CD4-positive, alpha-beta T cell treated with Interleukin-2 at 100 ng/mL for 4 hours (primary cell): ENCODE measurements around the gene NANOS2.

Experiments used
- DNase-seq: peaks from one replicate; pipeline ENCODE4 v3.0.0-alpha.2; 2020; ENCODE audit warnings: low spot score

The NANOS2 gene

GRCh38 chr19:45895519-45895972 is 19.0 kb downstream of the NANOS2 start:
- no peak for DNase-seq

- DNase-seq = no peak
Observed at GRCh38 chr19:45890877-45891276, 23.7 kb downstream of the NANOS2 start.

- DNase-seq = no peak
Observed at GRCh38 chr19:45889210-45889885, 25.2 kb downstream of the NANOS2 start.

GRCh38 chr19:45887200-45887710 is 27.3 kb downstream of the NANOS2 start:
- no peak for DNase-seq

- peak; percentile 92 for DNase-seq
Observed at GRCh38 chr19:45886427-45887199, 28.0 kb downstream of the NANOS2 start.

- DNase-seq = peak; percentile 91
Observed at GRCh38 chr19:45885556-45886426, 28.8 kb downstream of the NANOS2 start, which contains the start of gene IRF2BP1. Gene IRF2BP1 (minus strand): TSS chr19:45886141. CDS start chr19:45885774, 367 bp downstream.

GRCh38 chr19:45884682-45885555 is 29.7 kb downstream of the NANOS2 start:
- no peak for DNase-seq

GRCh38 chr19:45883881-45884681 is 30.5 kb downstream of the NANOS2 start:
- DNase-seq = no peak

- DNase-seq = no peak
Observed at GRCh38 chr19:45883586-45883880, 31.0 kb downstream of the NANOS2 start.

GRCh38 chr19:45882652-45883585 is 31.7 kb downstream of the NANOS2 start:
- peak; percentile 83 for DNase-seq

- no peak for DNase-seq
Observed at GRCh38 chr19:45881909-45882528, 32.6 kb downstream of the NANOS2 start.

- DNase-seq = no peak
Observed at GRCh38 chr19:45881082-45881908, 33.3 kb downstream of the NANOS2 start.

GRCh38 chr19:45879971-45880370 is 34.6 kb downstream of the NANOS2 start:
- no peak for DNase-seq

- DNase-seq = no peak
Observed at GRCh38 chr19:45879055-45879454, 35.5 kb downstream of the NANOS2 start.

GRCh38 chr19:45878043-45878794 is 36.4 kb downstream of the NANOS2 start:
- no peak for DNase-seq

GRCh38 chr19:45876411-45877197 is 38.0 kb downstream of the NANOS2 start:
- DNase-seq = no peak

GRCh38 chr19:45876161-45876410 is 38.5 kb downstream of the NANOS2 start:
- DNase-seq = no peak
